ENCODE results near the gene DISC1. TPM values are rescaled to one million over a fixed set of nuclear protein-coding genes. Genes with fewer than 3 reads are reported as not detected.
"Not testable (repeated sequence)": the region's sequence is repeated elsewhere in the genome, so short reads cannot be mapped to it uniquely, and the experiment has no call there.

DISC1 gene
- polyA plus RNA-seq, 1 experiment: 5.4 TPM

DNA sequence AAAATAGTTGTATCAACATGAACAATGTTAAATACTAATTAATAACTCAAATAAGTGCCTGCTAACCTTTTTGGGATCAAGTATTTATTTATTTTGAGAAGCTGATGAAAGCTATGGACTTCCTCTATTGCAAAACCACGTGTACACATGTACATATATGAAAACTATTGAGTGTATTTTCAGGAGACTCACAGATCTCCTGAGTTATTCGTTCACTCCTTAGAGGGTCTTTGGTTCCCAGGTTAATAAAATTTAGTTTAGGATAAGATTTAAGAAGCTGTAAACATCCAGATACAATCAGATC lies 130.5 kb downstream of the DISC1 start:
- H3K27ac ChIP-seq (ENCODE audit: low read depth, low read length): no peak overlapping the region
- ChIA-PET CTCF (interaction anchor here (0.5 to 2.8 kb wide), 59 partner anchors 9 to 1483 kb away, joined by 3 to 47 read pairs (median 5); partner anchors contain the start of genes DISC1 and SIPA1L2), POLR2A (no interaction called here)
- DNase-seq (ENCODE audit: low read depth, low spot score): no peak
- no peaks in the 10 kb centered on the region for H3K27me3 ChIP-seq (ENCODE audit: control insufficient read depth, insufficient read depth, low read length)
- H3K9me3 ChIP-seq (ENCODE audit: control insufficient read depth, insufficient read depth, low read length): peaks cover 8% of the 10 kb centered on the region
- no peak overlapping the region for H3K4me3 ChIP-seq (ENCODE audit: low read depth, low read length)
- TF ChIP-seq, protein P1, sequence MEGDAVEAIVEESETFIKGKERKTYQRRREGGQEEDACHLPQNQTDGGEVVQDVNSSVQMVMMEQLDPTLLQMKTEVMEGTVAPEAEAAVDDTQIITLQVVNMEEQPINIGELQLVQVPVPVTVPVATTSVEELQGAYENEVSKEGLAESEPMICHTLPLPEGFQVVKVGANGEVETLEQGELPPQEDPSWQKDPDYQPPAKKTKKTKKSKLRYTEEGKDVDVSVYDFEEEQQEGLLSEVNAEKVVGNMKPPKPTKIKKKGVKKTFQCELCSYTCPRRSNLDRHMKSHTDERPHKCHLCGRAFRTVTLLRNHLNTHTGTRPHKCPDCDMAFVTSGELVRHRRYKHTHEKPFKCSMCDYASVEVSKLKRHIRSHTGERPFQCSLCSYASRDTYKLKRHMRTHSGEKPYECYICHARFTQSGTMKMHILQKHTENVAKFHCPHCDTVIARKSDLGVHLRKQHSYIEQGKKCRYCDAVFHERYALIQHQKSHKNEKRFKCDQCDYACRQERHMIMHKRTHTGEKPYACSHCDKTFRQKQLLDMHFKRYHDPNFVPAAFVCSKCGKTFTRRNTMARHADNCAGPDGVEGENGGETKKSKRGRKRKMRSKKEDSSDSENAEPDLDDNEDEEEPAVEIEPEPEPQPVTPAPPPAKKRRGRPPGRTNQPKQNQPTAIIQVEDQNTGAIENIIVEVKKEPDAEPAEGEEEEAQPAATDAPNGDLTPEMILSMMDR (IDR thresholded peaks at IDR 0.05; ENCODE audit: low read depth, low read length): no peak

DNA sequence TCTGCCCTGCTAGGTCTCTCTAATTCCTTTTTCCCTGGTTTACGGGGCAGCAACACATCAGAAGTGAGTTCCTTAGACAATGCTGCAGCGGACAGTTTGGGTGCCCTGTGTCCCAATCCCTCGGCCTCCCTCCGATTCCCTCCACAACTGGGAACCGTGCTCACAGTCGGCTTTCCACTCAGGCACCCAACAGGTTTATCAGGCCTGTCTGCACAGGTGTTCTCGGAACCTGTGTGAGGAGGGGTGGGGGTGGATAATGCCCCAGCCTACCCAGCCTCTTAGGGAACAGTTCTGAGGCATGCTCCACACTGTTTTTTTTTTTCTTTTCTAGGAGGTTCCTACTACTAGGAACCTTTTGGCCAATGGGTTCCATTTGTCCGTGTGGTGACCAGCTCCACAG lies 131.2 kb downstream of the DISC1 start:
- H3K9me3 ChIP-seq (ENCODE audit: control insufficient read depth, insufficient read depth, low read length): peaks cover 8% of the 10 kb centered on the region
- ChIA-PET POLR2A (no interaction called here), CTCF (interaction anchor here (0.9 to 2.8 kb wide), 31 partner anchors 9 to 1482 kb away, joined by 3 to 47 read pairs (median 5); partner anchors contain the start of genes DISC1 and SIPA1L2)
- no peaks in the 10 kb centered on the region for H3K27me3 ChIP-seq (ENCODE audit: control insufficient read depth, insufficient read depth, low read length)
- no peak overlapping the region for H3K27ac ChIP-seq (ENCODE audit: low read depth, low read length)
- H3K4me3 ChIP-seq (ENCODE audit: low read depth, low read length): no peak overlapping the region
- DNase-seq (ENCODE audit: low read depth, low spot score): no peak
- TF ChIP-seq, protein P1 (IDR thresholded peaks at IDR 0.05; ENCODE audit: low read depth, low read length): no peak

DNA sequence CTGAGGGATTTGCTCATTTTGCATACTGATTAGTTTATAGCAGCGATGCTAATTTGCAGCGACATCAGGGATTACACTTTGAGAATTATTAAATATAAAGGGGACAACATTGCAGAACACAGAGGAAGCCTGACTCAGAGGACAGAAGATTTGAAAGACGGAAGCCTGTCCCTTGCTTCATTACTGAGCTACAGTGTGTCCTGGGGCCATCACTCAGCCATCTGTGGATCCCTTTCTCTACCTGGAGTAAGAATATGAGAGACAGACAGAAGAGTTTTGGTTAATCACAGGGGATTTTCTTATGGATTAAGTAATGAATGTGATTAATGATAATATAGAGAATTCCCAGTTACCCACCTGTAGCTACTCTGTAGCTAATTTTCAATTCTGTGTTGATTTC lies 134.7 kb downstream of the DISC1 start:
- CTCF ChIA-PET: interaction anchor here (1.6 kb wide), 1 partner anchor 27 kb away, joined by 3 read pairs; no protein-coding TSS in a partner anchor

DNA sequence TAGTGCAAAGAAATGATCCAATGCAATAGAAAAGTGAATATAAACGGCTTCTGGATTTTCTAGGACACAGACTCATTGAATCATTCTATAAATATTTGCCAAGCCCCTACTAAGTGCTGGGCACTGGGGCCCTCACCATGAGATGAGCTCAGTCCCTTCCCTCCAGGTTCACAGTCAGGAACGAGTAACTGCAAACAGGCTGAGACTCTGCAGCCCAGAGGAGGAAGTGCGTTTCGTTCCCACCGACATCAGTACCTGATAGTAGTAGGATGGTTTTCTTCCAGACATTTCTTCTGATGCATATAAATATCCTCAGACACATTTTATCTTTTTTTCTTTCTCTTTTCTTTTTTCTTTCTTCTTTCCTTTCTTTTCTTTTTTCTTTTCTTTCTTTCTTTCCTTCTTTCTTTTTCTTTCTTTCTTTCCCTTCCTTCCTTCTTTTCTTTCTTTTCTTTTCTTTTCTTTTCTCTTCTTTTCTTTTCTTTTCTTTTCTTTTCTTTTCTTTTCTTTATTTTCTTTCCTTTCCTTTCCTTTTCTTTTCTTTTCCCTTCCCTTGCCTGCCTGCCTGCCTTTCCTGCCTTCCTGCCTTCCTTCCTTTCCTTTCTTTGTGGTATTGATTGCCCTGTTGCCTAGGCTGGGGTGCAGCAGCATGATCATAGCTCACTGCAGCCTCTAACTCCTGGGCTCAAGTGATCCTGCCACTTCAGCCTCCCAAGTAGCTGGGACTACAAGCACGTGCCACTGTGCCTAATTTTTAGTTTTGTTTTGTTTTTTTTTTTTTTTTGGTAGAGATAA lies 135.4 kb downstream of the DISC1 start:
- H3K27me3 ChIP-seq (ENCODE audit: control insufficient read depth, insufficient read depth, low read length): no peaks in the 10 kb centered on the region
- H3K27ac ChIP-seq (ENCODE audit: low read depth, low read length): no peak overlapping the region
- TF ChIP-seq, protein P1 (IDR thresholded peaks at IDR 0.05; ENCODE audit: low read depth, low read length): no peak
- no peak for DNase-seq (ENCODE audit: low read depth, low spot score)
- ChIA-PET POLR2A (no interaction called here), CTCF (interaction anchor here (0.6 to 1.6 kb wide), 2 partner anchors 27 to 665 kb away, joined by 3 read pairs; no protein-coding TSS in a partner anchor)
- no peaks in the 10 kb centered on the region for H3K9me3 ChIP-seq (ENCODE audit: control insufficient read depth, insufficient read depth, low read length)
- H3K4me3 ChIP-seq (ENCODE audit: low read depth, low read length): no peak overlapping the region

More for the DNA sequence above, 134.7 kb downstream of the DISC1 start:
- TF ChIP-seq, protein P1 (IDR thresholded peaks at IDR 0.05; ENCODE audit: low read depth, low read length): no peak
- POLR2A ChIA-PET: no interaction called here
- Histone ChIP-seq H3K27ac (ENCODE audit: low read depth, low read length) (no peak overlapping the region), H3K27me3 (ENCODE audit: control insufficient read depth, insufficient read depth, low read length) (no peaks in the 10 kb centered on the region), H3K4me3 (ENCODE audit: low read depth, low read length) (no peak overlapping the region), H3K9me3 (ENCODE audit: control insufficient read depth, insufficient read depth, low read length) (no peaks in the 10 kb centered on the region)
- DNase-seq (ENCODE audit: low read depth, low spot score): no peak

DNA sequence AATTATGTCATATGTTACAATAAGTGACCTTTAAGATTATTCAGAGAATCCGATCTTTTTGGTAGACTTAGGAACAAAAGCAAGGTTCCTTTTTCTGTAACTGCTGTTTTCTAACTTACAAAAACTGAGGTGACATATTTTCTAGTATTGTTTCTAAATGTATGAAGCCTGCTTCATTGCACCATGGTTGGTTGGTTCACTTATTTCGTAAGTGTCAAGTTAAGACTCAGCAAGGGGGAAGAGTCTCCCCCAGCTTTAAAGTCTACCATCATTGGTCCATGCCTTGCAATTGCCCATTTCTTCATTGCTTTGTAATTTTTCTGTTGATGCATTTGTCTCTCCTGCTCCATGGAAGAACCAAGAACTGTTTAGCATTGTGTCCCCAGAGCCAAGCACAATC lies 136.9 kb downstream of the DISC1 start:
- ChIA-PET POLR2A (no interaction called here), CTCF (no interaction called here)
- TF ChIP-seq, protein P1 (IDR thresholded peaks at IDR 0.05; ENCODE audit: low read depth, low read length): no peak
- Histone ChIP-seq H3K27ac (ENCODE audit: low read depth, low read length) (no peak overlapping the region), H3K4me3 (ENCODE audit: low read depth, low read length) (no peak overlapping the region), H3K9me3 (ENCODE audit: control insufficient read depth, insufficient read depth, low read length) (no peaks in the 10 kb centered on the region), H3K27me3 (ENCODE audit: control insufficient read depth, insufficient read depth, low read length) (no peaks in the 10 kb centered on the region)
- DNase-seq (ENCODE audit: low read depth, low spot score): no peak

DNA sequence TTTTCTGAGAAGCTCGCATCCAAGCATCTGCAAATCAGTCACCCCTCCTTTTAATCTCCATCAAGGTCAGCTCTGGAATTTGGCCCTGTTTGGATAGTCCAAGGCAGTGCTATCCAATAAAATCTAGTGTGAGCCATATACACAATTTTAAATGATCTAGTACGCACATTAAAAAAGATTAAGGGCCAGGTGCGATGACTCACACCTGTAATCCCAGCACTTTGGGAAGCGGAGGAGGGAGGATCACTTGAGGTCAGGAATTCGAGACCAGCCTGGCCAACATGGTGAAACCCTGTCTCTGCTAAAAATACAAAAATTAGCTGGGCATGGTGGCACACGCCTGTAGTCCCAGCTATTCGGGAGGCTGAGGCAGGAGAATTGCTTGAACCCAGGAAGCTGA lies 139.2 kb downstream of the DISC1 start:
- H3K4me3 ChIP-seq (ENCODE audit: low read depth, low read length); POLR2A ChIA-PET; H3K9me3 ChIP-seq (ENCODE audit: control insufficient read depth, insufficient read depth, low read length); H3K27me3 ChIP-seq (ENCODE audit: control insufficient read depth, insufficient read depth, low read length); H3K27ac ChIP-seq (ENCODE audit: low read depth, low read length); DNase-seq (ENCODE audit: low read depth, low spot score): not testable (repeated sequence)
- CTCF ChIA-PET: interaction anchor here (0.7 to 4.5 kb wide), 2 partner anchors 9 to 1332 kb away, joined by 4 to 47 read pairs; no protein-coding TSS in a partner anchor
